HEK293 (cell line): Measurements from ENCODE around the gene NEU1.

Experiments
- CTCF ChIP-seq: fragments of 450-650 bp; formaldehyde crosslinking; IDR thresholded peaks from 2 replicates; pipeline ENCODE4 v1.5.1; 2016; ENCODE audit warnings: missing biosample characterization, missing genetic modification characterization
- GFI1B ChIP-seq: fragments of 450-650 bp; formaldehyde crosslinking; IDR thresholded peaks from 2 replicates; pipeline ENCODE4 v1.5.1; 2016; ENCODE audit warnings: missing biosample characterization, missing genetic modification characterization
- OSR2 ChIP-seq: fragments of 450-650 bp; formaldehyde crosslinking; IDR thresholded peaks from 2 replicates; pipeline ENCODE4 v1.5.1; 2016; ENCODE audit warnings: missing biosample characterization, missing genetic modification characterization
- PRDM10 ChIP-seq: fragments of 450-650 bp; formaldehyde crosslinking; IDR thresholded peaks from 2 replicates; pipeline ENCODE4 v1.5.1; 2016; ENCODE audit warnings: missing biosample characterization, missing genetic modification characterization
- REPIN1 ChIP-seq: fragments of 450-650 bp; formaldehyde crosslinking; IDR thresholded peaks from 2 replicates; pipeline ENCODE4 v1.5.1; 2017; ENCODE audit warnings: missing biosample characterization, missing genetic modification characterization, low read depth
- SCRT1 ChIP-seq: fragments of 450-650 bp; formaldehyde crosslinking; IDR thresholded peaks from 2 replicates; pipeline ENCODE4 v1.5.1; 2016; ENCODE audit warnings: missing biosample characterization, missing genetic modification characterization, borderline replicate concordance
- SCRT2 ChIP-seq: fragments of 450-650 bp; formaldehyde crosslinking; IDR thresholded peaks from 2 replicates; pipeline ENCODE4 v1.5.1; 2016; ENCODE audit warnings: missing biosample characterization, missing genetic modification characterization
- TCF7L2 ChIP-seq: IDR thresholded peaks from 2 replicates; pipeline ENCODE4 v1.6.1; 2011; ENCODE audit warnings: low read depth, mild to moderate bottlenecking, inconsistent platforms, low read length, moderate library complexity, borderline replicate concordance
- TRIM28 ChIP-seq: IDR thresholded peaks from 2 replicates; pipeline ENCODE4 v1.6.1; 2011; ENCODE audit warnings: low read length, control low read depth, borderline replicate concordance
- ZBTB26 ChIP-seq: fragments of 450-650 bp; formaldehyde crosslinking; optimal IDR thresholded peaks from 2 replicates; pipeline ENCODE3; 2016; ENCODE audit warnings: missing biosample characterization, mild to moderate bottlenecking, missing genetic modification characterization
- ZFP41 ChIP-seq: fragments of 450-650 bp; formaldehyde crosslinking; IDR thresholded peaks from 2 replicates; pipeline ENCODE4 v1.5.1; 2016; ENCODE audit warnings: missing biosample characterization, missing genetic modification characterization, borderline replicate concordance
- ZNF157 ChIP-seq: fragments of 450-650 bp; formaldehyde crosslinking; IDR thresholded peaks from 2 replicates; pipeline ENCODE4 v1.5.1; 2016; ENCODE audit warnings: missing biosample characterization, missing genetic modification characterization
- ZNF274 ChIP-seq, 2 experiments: fragments of 200-500 bp in 1 of 2; fragments of 450-650 bp in 1 of 2; sonication (Bioruptor generic) in 1 of 2; formaldehyde crosslinking in 1 of 2; IDR thresholded peaks; 2 replicates each; pipeline versions ENCODE4 v1.5.1 to v1.6.1; 2014 to 2016; ENCODE audit warnings: borderline replicate concordance in 1 of 2, inconsistent platforms in 1 of 2, low read length in 1 of 2, missing biosample characterization in 1 of 2, missing genetic modification characterization in 1 of 2
- ZNF37A ChIP-seq: fragments of 450-650 bp; IDR thresholded peaks from 2 replicates; pipeline ENCODE4 v1.5.1; 2018; ENCODE audit warnings: missing biosample characterization, missing genetic modification characterization
- ZNF621 ChIP-seq: fragments of 450-650 bp; formaldehyde crosslinking; IDR thresholded peaks from 2 replicates; pipeline ENCODE4 v1.5.1; 2017; ENCODE audit warnings: missing biosample characterization, missing genetic modification characterization
- ZNF626 ChIP-seq: fragments of 450-650 bp; sonication (Bioruptor Pico); formaldehyde crosslinking; IDR thresholded peaks from 2 replicates; pipeline ENCODE4 v1.5.1; 2018; ENCODE audit warnings: missing biosample characterization, missing genetic modification characterization, inconsistent platforms
- ZNF629 ChIP-seq: fragments of 450-650 bp; formaldehyde crosslinking; IDR thresholded peaks from 2 replicates; pipeline ENCODE4 v1.5.1; 2017; ENCODE audit warnings: missing biosample characterization, missing genetic modification characterization
- ZNF692 ChIP-seq: fragments of 450-650 bp; formaldehyde crosslinking; IDR thresholded peaks from 2 replicates; pipeline ENCODE4 v1.5.1; 2016; ENCODE audit warnings: missing biosample characterization, missing genetic modification characterization
- ZNF701 ChIP-seq: fragments of 450-650 bp; formaldehyde crosslinking; IDR thresholded peaks from 2 replicates; pipeline ENCODE4 v1.5.1; 2016; ENCODE audit warnings: missing biosample characterization, missing genetic modification characterization

The NEU1 gene

GRCh38 chr6:31836047-31836473, 26.6 kb downstream of the NEU1 start (continued):
- TF ChIP-seq CTCF, result no peak
- no peak for TF ChIP-seq ZNF157 (tag by site-specific recombination)
- no peak for TF ChIP-seq ZNF701 (tag by site-specific recombination)
- no peak for TF ChIP-seq ZFP41
- TF ChIP-seq ZBTB26 (tag by site-specific recombination), result peak; percentile 8
- TF ChIP-seq ZNF274 (IDR thresholded peaks at IDR 0.05; ENCODE audit: low read length), result no peak
- TF ChIP-seq ZNF274 (tag by site-specific recombination; IDR thresholded peaks at IDR 0.05; ENCODE audit: borderline replicate concordance), result no peak
- no peak for TF ChIP-seq OSR2 (tag by site-specific recombination)
- TF ChIP-seq TRIM28, result no peak
- TF ChIP-seq ZNF629 (tag by site-specific recombination), result no peak
- TF ChIP-seq GFI1B, result no peak
- TF ChIP-seq ZNF621 (tag by site-specific recombination), result no peak
- TF ChIP-seq ZNF626 (tag by site-specific recombination), result no peak
- TF ChIP-seq ZNF692 (tag by site-specific recombination), result no peak
- peak; percentile 24; the same call in 1 of the 2 replicates for TF ChIP-seq SCRT1 (tag by site-specific recombination)
- TF ChIP-seq SCRT2 (tag by site-specific recombination), result peak; percentile 70
- no peak for TF ChIP-seq TCF7L2
- TF ChIP-seq ZNF37A (tag by site-specific recombination), result no peak
- TF ChIP-seq REPIN1 (tag by site-specific recombination), result no peak
- 0 out of 2 replicates have a peak, but pooled peaks have one; percentile 49 for TF ChIP-seq PRDM10
